Measurements from ENCODE around the gene FBXW10.
"Not testable (repeated sequence)": the region's sequence is repeated elsewhere in the genome, so short reads cannot be mapped to it uniquely, and the experiment has no call there.

DNA sequence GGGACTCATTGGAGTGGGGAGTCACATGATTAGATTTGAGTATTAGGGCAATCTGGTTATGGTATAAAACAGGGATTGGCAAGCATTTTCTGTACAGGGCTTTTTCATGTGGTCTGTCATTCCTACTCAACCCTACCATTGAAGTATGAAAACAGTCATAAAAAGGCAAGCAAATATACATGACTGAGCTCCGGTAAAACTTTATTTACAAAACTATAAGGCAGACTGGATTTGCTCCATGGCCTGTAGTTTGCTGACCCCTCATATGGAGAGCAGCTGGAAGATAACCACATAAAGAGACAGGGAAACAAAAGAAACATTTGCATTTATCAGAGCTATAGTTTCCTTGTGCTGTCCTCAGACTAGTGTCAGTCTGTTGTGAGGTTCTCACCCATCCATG, 83.8 kb downstream of the FBXW10 start:
- not testable (repeated sequence) for TF ChIP-seq EZH2phosphoT487 (IDR thresholded peaks at IDR 0.05; ENCODE audit: borderline replicate concordance)
- TF ChIP-seq, protein P1, sequence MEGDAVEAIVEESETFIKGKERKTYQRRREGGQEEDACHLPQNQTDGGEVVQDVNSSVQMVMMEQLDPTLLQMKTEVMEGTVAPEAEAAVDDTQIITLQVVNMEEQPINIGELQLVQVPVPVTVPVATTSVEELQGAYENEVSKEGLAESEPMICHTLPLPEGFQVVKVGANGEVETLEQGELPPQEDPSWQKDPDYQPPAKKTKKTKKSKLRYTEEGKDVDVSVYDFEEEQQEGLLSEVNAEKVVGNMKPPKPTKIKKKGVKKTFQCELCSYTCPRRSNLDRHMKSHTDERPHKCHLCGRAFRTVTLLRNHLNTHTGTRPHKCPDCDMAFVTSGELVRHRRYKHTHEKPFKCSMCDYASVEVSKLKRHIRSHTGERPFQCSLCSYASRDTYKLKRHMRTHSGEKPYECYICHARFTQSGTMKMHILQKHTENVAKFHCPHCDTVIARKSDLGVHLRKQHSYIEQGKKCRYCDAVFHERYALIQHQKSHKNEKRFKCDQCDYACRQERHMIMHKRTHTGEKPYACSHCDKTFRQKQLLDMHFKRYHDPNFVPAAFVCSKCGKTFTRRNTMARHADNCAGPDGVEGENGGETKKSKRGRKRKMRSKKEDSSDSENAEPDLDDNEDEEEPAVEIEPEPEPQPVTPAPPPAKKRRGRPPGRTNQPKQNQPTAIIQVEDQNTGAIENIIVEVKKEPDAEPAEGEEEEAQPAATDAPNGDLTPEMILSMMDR (conservative IDR thresholded peaks at IDR 0.05; ENCODE audit: low read length), result not testable (repeated sequence)
